Measurements from ENCODE around the gene ADAMTS12. TPM values are rescaled to one million over a fixed set of nuclear protein-coding genes. Genes with fewer than 3 reads are reported as not detected.

The ADAMTS12 gene
- total RNA-seq, 1 experiment from 2014 or later, result 0.05 TPM

DNA sequence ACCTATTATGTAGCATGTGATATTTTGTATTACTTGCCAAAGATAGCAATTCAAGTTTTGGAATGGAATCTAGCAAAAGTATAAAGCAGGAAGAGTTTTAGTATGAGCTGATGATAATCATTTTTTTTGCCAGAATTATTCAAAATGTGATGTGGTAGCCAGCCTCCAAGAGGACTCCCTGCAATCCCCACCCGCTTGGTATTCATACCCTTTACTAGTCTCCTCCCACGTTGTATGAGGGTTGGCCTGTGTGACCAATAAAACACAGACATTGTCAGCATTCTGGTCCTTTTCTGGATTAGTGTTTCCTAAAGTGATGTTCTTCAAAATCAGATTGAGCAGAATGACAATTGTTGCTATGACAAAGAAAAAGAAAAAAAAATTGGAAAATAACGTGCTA, 387.2 kb downstream of the ADAMTS12 start:
- ChIA-PET CTCF (no interaction called here), RAD21 (ENCODE audit: low non-redundant PET in 1 of 2, low total read pairs in 2 of 2, uncharacterized antibody in 2 of 2, unreplicated experiment in 2 of 2) (no interaction called here), POLR2A (no interaction called here)
- no peak for TF ChIP-seq ZNF274 (IDR thresholded peaks at IDR 0.05; ENCODE audit: low read depth, low read length)
- no peak for DNase-seq (ENCODE audit: low read depth, low spot score)
- H3K9me2 ChIP-seq (ENCODE audit: insufficient read depth), result no peaks in the 10 kb centered on the region
- BruUV-seq (replicated peaks), result no TSS peak
- no peak overlapping the region for H3K27ac ChIP-seq (ENCODE audit: low read depth, low read length)
- no peaks in the 10 kb centered on the region for H3K27me3 ChIP-seq (ENCODE audit: insufficient read depth, low read length)
- no peaks in the 10 kb centered on the region for H3K36me3 ChIP-seq (ENCODE audit: control insufficient read depth in 1 of 2, insufficient read depth in 2 of 2, low read length in 2 of 2)
- no peak overlapping the region for H3K4me3 ChIP-seq (replicated peaks in 1 of 2; ENCODE audit: low read depth in 1 of 2, low read length in 2 of 2)
- H3K9me3 ChIP-seq (ENCODE audit: control insufficient read depth in 1 of 2, insufficient read depth in 1 of 2, low read depth in 1 of 2, low read length in 2 of 2), result no peaks in the 10 kb centered on the region
- H3K9ac ChIP-seq (ENCODE audit: low read length), result no peak overlapping the region
- H4K20me1 ChIP-seq (ENCODE audit: insufficient read depth), result no peaks in the 10 kb centered on the region
- intact Hi-C loops (cut with micrococcal nuclease), result no loop called here
- H3K79me2 ChIP-seq (ENCODE audit: insufficient read depth, low read length), result no peaks in the 10 kb centered on the region
- no peak for ATAC-seq
- H2AFZ ChIP-seq (ENCODE audit: low read depth, low read length, poor library complexity, severe bottlenecking), result no peak overlapping the region
- H3K4me1 ChIP-seq (ENCODE audit: control insufficient read depth in 1 of 2, insufficient read depth in 2 of 2, low read length in 2 of 2), result no peaks in the 10 kb centered on the region
- no peak overlapping the region for H3K4me2 ChIP-seq (ENCODE audit: low read length)

DNA sequence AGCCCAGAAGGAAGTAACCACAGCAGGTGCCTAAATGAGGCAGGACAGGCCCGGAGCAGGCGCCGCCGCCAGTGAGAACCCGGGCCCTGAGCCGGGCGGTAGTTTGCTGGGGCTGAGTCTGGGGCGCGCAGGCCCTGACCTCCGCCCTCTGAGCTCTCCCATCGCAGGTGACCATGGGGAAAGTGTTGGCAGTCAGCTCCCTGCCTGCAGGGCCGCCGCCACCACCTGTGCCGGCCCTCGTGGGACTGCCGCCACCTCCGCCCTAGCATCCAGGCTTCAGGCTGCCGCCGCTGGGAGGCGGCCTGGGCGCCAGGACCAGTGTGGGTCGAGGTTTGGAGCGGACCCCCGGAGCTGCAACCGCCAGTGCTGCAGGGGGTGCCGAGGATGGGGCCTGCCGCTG, 389.9 kb downstream of the ADAMTS12 start:
- Histone ChIP-seq H3K9ac (ENCODE audit: low read length) (no peak overlapping the region), H3K79me2 (ENCODE audit: insufficient read depth, low read length) (no peaks in the 10 kb centered on the region), H3K4me1 (ENCODE audit: control insufficient read depth in 1 of 2, insufficient read depth in 2 of 2, low read length in 2 of 2) (no peaks in the 10 kb centered on the region), H4K20me1 (ENCODE audit: insufficient read depth) (no peaks in the 10 kb centered on the region), H3K9me2 (ENCODE audit: insufficient read depth) (no peaks in the 10 kb centered on the region), H3K27ac (ENCODE audit: low read depth, low read length) (no peak overlapping the region), H3K4me2 (ENCODE audit: low read length) (no peak overlapping the region), H2AFZ (ENCODE audit: low read depth, low read length, poor library complexity, severe bottlenecking) (no peak overlapping the region), H3K36me3 (ENCODE audit: control insufficient read depth in 1 of 2, insufficient read depth in 2 of 2, low read length in 2 of 2) (no peaks in the 10 kb centered on the region), H3K9me3 (ENCODE audit: control insufficient read depth in 1 of 2, insufficient read depth in 1 of 2, low read depth in 1 of 2, low read length in 2 of 2) (no peaks in the 10 kb centered on the region), H3K27me3 (ENCODE audit: insufficient read depth, low read length) (no peaks in the 10 kb centered on the region), H3K4me3 (replicated peaks in 1 of 2; ENCODE audit: low read depth in 1 of 2, low read length in 2 of 2) (no peak overlapping the region)
- ATAC-seq, result no peak
- intact Hi-C loops (cut with micrococcal nuclease), result no loop called here
- ChIA-PET CTCF (no interaction called here), POLR2A (no interaction called here), RAD21 (ENCODE audit: low non-redundant PET in 1 of 2, low total read pairs in 2 of 2, uncharacterized antibody in 2 of 2, unreplicated experiment in 2 of 2) (no interaction called here)
- no peak for TF ChIP-seq SP1 (IDR thresholded peaks at IDR 0.05; ENCODE audit: low read depth)
- no peak for TF ChIP-seq RAD21 (IDR thresholded peaks at IDR 0.05; ENCODE audit: low read depth)
- TF ChIP-seq ELF1 (IDR thresholded peaks at IDR 0.05; ENCODE audit: borderline replicate concordance, low read depth), result no peak
- no TSS peak for BruUV-seq (replicated peaks)
- no peak for DNase-seq (ENCODE audit: low read depth, low spot score)

DNA sequence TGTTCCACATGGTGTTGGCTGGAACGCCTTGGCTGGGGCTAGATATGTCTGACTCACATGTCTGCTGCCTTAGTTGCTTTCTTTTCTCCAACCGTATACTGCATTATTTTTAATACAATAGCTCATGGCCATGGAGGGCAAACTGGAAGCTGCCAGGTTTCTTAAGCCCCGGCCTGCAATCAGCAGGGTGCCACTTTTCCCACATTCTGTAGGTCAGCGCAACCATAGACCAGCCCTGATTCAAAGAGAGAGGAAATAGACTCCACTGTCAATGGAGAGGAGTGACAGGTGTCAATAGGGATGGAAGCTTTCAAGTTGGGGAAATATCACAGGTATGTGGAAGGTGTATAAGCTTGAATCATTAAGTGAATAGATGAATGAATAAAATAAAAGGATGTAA, 390.5 kb downstream of the ADAMTS12 start:
- no peak overlapping the region for H3K4me2 ChIP-seq (ENCODE audit: low read length)
- H3K27ac ChIP-seq (ENCODE audit: low read depth, low read length), result no peak overlapping the region
- no peak overlapping the region for H2AFZ ChIP-seq (ENCODE audit: low read depth, low read length, poor library complexity, severe bottlenecking)
- no peak overlapping the region for H3K4me3 ChIP-seq (replicated peaks in 1 of 2; ENCODE audit: low read depth in 1 of 2, low read length in 2 of 2)
- no TSS peak for BruUV-seq (replicated peaks)
- H4K20me1 ChIP-seq (ENCODE audit: insufficient read depth), result no peaks in the 10 kb centered on the region
- TF ChIP-seq, protein P1, sequence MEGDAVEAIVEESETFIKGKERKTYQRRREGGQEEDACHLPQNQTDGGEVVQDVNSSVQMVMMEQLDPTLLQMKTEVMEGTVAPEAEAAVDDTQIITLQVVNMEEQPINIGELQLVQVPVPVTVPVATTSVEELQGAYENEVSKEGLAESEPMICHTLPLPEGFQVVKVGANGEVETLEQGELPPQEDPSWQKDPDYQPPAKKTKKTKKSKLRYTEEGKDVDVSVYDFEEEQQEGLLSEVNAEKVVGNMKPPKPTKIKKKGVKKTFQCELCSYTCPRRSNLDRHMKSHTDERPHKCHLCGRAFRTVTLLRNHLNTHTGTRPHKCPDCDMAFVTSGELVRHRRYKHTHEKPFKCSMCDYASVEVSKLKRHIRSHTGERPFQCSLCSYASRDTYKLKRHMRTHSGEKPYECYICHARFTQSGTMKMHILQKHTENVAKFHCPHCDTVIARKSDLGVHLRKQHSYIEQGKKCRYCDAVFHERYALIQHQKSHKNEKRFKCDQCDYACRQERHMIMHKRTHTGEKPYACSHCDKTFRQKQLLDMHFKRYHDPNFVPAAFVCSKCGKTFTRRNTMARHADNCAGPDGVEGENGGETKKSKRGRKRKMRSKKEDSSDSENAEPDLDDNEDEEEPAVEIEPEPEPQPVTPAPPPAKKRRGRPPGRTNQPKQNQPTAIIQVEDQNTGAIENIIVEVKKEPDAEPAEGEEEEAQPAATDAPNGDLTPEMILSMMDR (IDR thresholded peaks at IDR 0.05 in 2 of 3, conservative IDR thresholded peaks at IDR 0.05 in 1 of 3; ENCODE audit: borderline replicate concordance in 1 of 3, insufficient read depth in 1 of 3, low read depth in 2 of 3, low read length in 2 of 3), result no peak
- TF ChIP-seq, protein P2, sequence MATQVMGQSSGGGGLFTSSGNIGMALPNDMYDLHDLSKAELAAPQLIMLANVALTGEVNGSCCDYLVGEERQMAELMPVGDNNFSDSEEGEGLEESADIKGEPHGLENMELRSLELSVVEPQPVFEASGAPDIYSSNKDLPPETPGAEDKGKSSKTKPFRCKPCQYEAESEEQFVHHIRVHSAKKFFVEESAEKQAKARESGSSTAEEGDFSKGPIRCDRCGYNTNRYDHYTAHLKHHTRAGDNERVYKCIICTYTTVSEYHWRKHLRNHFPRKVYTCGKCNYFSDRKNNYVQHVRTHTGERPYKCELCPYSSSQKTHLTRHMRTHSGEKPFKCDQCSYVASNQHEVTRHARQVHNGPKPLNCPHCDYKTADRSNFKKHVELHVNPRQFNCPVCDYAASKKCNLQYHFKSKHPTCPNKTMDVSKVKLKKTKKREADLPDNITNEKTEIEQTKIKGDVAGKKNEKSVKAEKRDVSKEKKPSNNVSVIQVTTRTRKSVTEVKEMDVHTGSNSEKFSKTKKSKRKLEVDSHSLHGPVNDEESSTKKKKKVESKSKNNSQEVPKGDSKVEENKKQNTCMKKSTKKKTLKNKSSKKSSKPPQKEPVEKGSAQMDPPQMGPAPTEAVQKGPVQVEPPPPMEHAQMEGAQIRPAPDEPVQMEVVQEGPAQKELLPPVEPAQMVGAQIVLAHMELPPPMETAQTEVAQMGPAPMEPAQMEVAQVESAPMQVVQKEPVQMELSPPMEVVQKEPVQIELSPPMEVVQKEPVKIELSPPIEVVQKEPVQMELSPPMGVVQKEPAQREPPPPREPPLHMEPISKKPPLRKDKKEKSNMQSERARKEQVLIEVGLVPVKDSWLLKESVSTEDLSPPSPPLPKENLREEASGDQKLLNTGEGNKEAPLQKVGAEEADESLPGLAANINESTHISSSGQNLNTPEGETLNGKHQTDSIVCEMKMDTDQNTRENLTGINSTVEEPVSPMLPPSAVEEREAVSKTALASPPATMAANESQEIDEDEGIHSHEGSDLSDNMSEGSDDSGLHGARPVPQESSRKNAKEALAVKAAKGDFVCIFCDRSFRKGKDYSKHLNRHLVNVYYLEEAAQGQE (IDR thresholded peaks at IDR 0.05; ENCODE audit: low read depth), result no peak
- TF ChIP-seq SP1 (IDR thresholded peaks at IDR 0.05; ENCODE audit: low read depth), result no peak
- intact Hi-C loops (cut with micrococcal nuclease), result no loop called here
- H3K36me3 ChIP-seq (ENCODE audit: control insufficient read depth in 1 of 2, insufficient read depth in 2 of 2, low read length in 2 of 2), result no peaks in the 10 kb centered on the region
- no peaks in the 10 kb centered on the region for H3K9me3 ChIP-seq (ENCODE audit: control insufficient read depth in 1 of 2, insufficient read depth in 1 of 2, low read depth in 1 of 2, low read length in 2 of 2)
- H3K27me3 ChIP-seq (ENCODE audit: insufficient read depth, low read length), result no peaks in the 10 kb centered on the region
- CTCF ChIA-PET, result no interaction called here
- ATAC-seq (no peak), DNase-seq (ENCODE audit: low read depth, low spot score) (no peak)
- RAD21 ChIA-PET (ENCODE audit: low non-redundant PET in 1 of 2, low total read pairs in 2 of 2, uncharacterized antibody in 2 of 2, unreplicated experiment in 2 of 2), result no interaction called here
- no peaks in the 10 kb centered on the region for H3K4me1 ChIP-seq (ENCODE audit: control insufficient read depth in 1 of 2, insufficient read depth in 2 of 2, low read length in 2 of 2)
- no peaks in the 10 kb centered on the region for H3K79me2 ChIP-seq (ENCODE audit: insufficient read depth, low read length)
- no peak overlapping the region for H3K9ac ChIP-seq (ENCODE audit: low read length)
- POLR2A ChIA-PET, result no interaction called here
- H3K9me2 ChIP-seq (ENCODE audit: insufficient read depth), result no peaks in the 10 kb centered on the region

All from HCT116 (cell line).